GM21381 (cell line): ENCODE results near the gene OSBP2.

Source experiments
- ATAC-seq: cut with Tn5 transposase; IDR thresholded peaks from one replicate; pipeline ENCODE4 v1.9.1; 2021; ENCODE audit warnings: mild to moderate bottlenecking, moderate library complexity; ENCODE audit not compliant: unreplicated experiment

Gene OSBP2

GRCh38 chr22:30866811-30867271, 172.2 kb downstream of the OSBP2 start:
- no peak for ATAC-seq

GRCh38 chr22:30867746-30868662, 173.3 kb downstream of the OSBP2 start:
- ATAC-seq: no peak

GRCh38 chr22:30868663-30869385, 174.2 kb downstream of the OSBP2 start:
- ATAC-seq: no peak

- no peak for ATAC-seq
These were observed 175.2 kb downstream of the OSBP2 start for GRCh38 chr22:30869667-30870395.

- ATAC-seq: no peak
These were observed 176.0 kb downstream of the OSBP2 start for GRCh38 chr22:30870451-30871345.

- ATAC-seq: no peak
These were observed 177.0 kb downstream of the OSBP2 start for GRCh38 chr22:30871391-30872284.

GRCh38 chr22:30872285-30873041, 177.8 kb downstream of the OSBP2 start:
- no peak for ATAC-seq

GRCh38 chr22:30873086-30873650, 178.5 kb downstream of the OSBP2 start:
- no peak for ATAC-seq

- ATAC-seq: no peak
These were observed 179.0 kb downstream of the OSBP2 start for GRCh38 chr22:30873661-30874060.

- no peak for ATAC-seq
These were observed 180.0 kb downstream of the OSBP2 start for GRCh38 chr22:30874431-30875370.

- ATAC-seq: no peak
These were observed 181.0 kb downstream of the OSBP2 start for GRCh38 chr22:30875481-30876215.

- no peak for ATAC-seq
These were observed 181.6 kb downstream of the OSBP2 start for GRCh38 chr22:30876221-30876751.

GRCh38 chr22:30876915-30877553, 182.4 kb downstream of the OSBP2 start:
- ATAC-seq: no peak

- ATAC-seq: no peak
These were observed 183.2 kb downstream of the OSBP2 start for GRCh38 chr22:30877662-30878515.
